Measurements from ENCODE around the gene UMOD.

- TF ChIP-seq RAD21 (IDR thresholded peaks at IDR 0.05; ENCODE audit: low read depth) (no peak), ZBTB7A (IDR thresholded peaks at IDR 0.05; ENCODE audit: low read depth) (no peak), EGR1 (IDR thresholded peaks at IDR 0.05) (no peak), NFIC (IDR thresholded peaks at IDR 0.05) (no peak), TEAD4 (IDR thresholded peaks at IDR 0.05) (no peak), CEBPB (IDR thresholded peaks at IDR 0.05) (no peak), TCF12 (IDR thresholded peaks at IDR 0.05; ENCODE audit: low read depth) (no peak), EP300 (IDR thresholded peaks at IDR 0.05; ENCODE audit: borderline replicate concordance) (no peak), FOXM1 (IDR thresholded peaks at IDR 0.05; ENCODE audit: borderline replicate concordance, low read depth) (no peak), YY1 (IDR thresholded peaks at IDR 0.05; ENCODE audit: low read depth) (no peak), REST (IDR thresholded peaks at IDR 0.05; ENCODE audit: low read depth) (no peak), CREB1 (IDR thresholded peaks at IDR 0.05; ENCODE audit: low read depth) (no peak), TAF1 (IDR thresholded peaks at IDR 0.05; ENCODE audit: low read depth) (no peak), MAX (IDR thresholded peaks at IDR 0.05) (no peak)
Observed at GRCh38 chr16:20322696-20323095, 29.8 kb downstream of the UMOD start.

Data from Ishikawa (cell line).